Activated CD8-positive, alpha-beta memory T cell treated with anti-CD3 and anti-CD28 coated beads for 48 hours (primary cell): ENCODE results near the gene EHMT1.
"Not testable (repeated sequence)": the region's sequence is repeated elsewhere in the genome, so short reads cannot be mapped to it uniquely, and the experiment has no call there.

Experiments
- DNase-seq, 3 experiments: peaks; one replicate each; pipeline ENCODE4 v3.0.0-alpha.2; 2020; ENCODE audit warnings: low read depth in 2 of 3, low spot score in 2 of 3

Gene EHMT1

GRCh38 chr9:137590469-137591383, 28.1 kb upstream of the EHMT1 start, which contains the start of gene ZMYND19:
TSS of gene ZMYND19 (minus strand) at chr9:137590512. CDS start at chr9:137590263, 249 bp downstream.
- DNase-seq: peak; percentile 83 to 93 (median 87)

GRCh38 chr9:137592767-137593166, 26.0 kb upstream of the EHMT1 start:
- DNase-seq: no peak

- DNase-seq: no peak
Observed at GRCh38 chr9:137593176-137593575, 25.6 kb upstream of the EHMT1 start.

- DNase-seq: not testable (repeated sequence)
Observed at GRCh38 chr9:137596577-137596976, 22.2 kb upstream of the EHMT1 start.

GRCh38 chr9:137598943-137599342, 19.9 kb upstream of the EHMT1 start:
- DNase-seq: no peak

GRCh38 chr9:137602661-137603060, 16.1 kb upstream of the EHMT1 start:
- DNase-seq: no peak

GRCh38 chr9:137603879-137604278, 14.9 kb upstream of the EHMT1 start:
- DNase-seq: no peak

- no peak for DNase-seq
Observed at GRCh38 chr9:137604345-137605086, 14.3 kb upstream of the EHMT1 start.

GRCh38 chr9:137605121-137606004, 13.4 kb upstream of the EHMT1 start, which contains the start of gene ARRDC1:
TSS of gene ARRDC1 (plus strand) at chr9:137605686. CDS start at chr9:137605718, 32 bp downstream.
- peak; percentile 84 to 90 (median 84) for DNase-seq

GRCh38 chr9:137606005-137606621, 12.7 kb upstream of the EHMT1 start:
- no peak for DNase-seq

GRCh38 chr9:137606734-137607138, 12.1 kb upstream of the EHMT1 start:
- DNase-seq: no peak

- no peak for DNase-seq
Observed at GRCh38 chr9:137607141-137607857, 11.5 kb upstream of the EHMT1 start.

- DNase-seq: no peak
Observed at GRCh38 chr9:137610944-137611343, 7.9 kb upstream of the EHMT1 start.

- no peak for DNase-seq
Observed at GRCh38 chr9:137611623-137612609, 6.9 kb upstream of the EHMT1 start.

- no peak for DNase-seq
Observed at GRCh38 chr9:137612741-137613142, 6.1 kb upstream of the EHMT1 start.

- no peak for DNase-seq
Observed at GRCh38 chr9:137613259-137613658, 5.5 kb upstream of the EHMT1 start.

GRCh38 chr9:137613738-137614523, 4.9 kb upstream of the EHMT1 start:
- DNase-seq: no peak
